H1 (cell line): Measurements from ENCODE around the gene CCDC40. TPM values are rescaled to one million over a fixed set of nuclear protein-coding genes. Genes with fewer than 3 reads are reported as not detected.

Experiments used
- KDM4A ChIP-seq: IDR thresholded peaks from one replicate; pipeline ENCODE4 v1.7.1; 2012; ENCODE audit warnings: low read depth, mild to moderate bottlenecking, moderate library complexity, low read length, inconsistent platforms; ENCODE audit not compliant: severe bottlenecking
- SIN3A ChIP-seq, 2 experiments: IDR thresholded peaks in 1 of 2; conservative IDR thresholded peaks in 1 of 2; 2 replicates each; pipeline ENCODE4 v1.6.1; 2011 to 2012; ENCODE audit warnings: low read length in 2 of 2, improper control_type of control experiment in 1 of 2, low read depth in 1 of 2, mild to moderate bottlenecking in 1 of 2
- YY1 ChIP-seq: IDR thresholded peaks from 2 replicates; pipeline ENCODE4 v1.6.1; 2011; ENCODE audit warnings: low read depth, mild to moderate bottlenecking, low read length
- polyA plus RNA-seq, 7 experiments: library from polyadenylated mRNA; depleted of rRNA in 3 of 7; stranded (reverse) in 5 of 7; unstranded in 2 of 7; fragments of >200 nt in 5 of 7; fragments of 200-250 nt in 2 of 7; gene quantifications; 1 replicate in 5 of 7; 2 replicates in 1 of 7; 4 replicates in 1 of 7; pipeline versions ENCODE4 v1.2.1 to v1.2.3, GENCODE V29; 2011 to 2013; ENCODE audit warnings: missing spikeins in 2 of 7, mixed read lengths in 2 of 7
- total RNA-seq: library from RNA; stranded (reverse); fragmentation: NEBNext Ultra II Directional; extraction: Animal tissue kit (Norgen Biotek cat#: 25700); gene quantifications from 2 replicates; pipeline ENCODE4 v1.2.1, GENCODE V29; 2021
- TF ChIP-seq, protein P1 (sequence below): IDR thresholded peaks from 2 replicates; pipeline ENCODE4 v1.6.1; 2012; ENCODE audit warnings: inconsistent platforms

CCDC40 gene
- total and polyA plus RNA-seq, 2 of the 8 experiments (the other 6 are each of a cell fraction or from before 2014, with no cell fraction given) = 4.1 to 11.5 TPM

DNA sequence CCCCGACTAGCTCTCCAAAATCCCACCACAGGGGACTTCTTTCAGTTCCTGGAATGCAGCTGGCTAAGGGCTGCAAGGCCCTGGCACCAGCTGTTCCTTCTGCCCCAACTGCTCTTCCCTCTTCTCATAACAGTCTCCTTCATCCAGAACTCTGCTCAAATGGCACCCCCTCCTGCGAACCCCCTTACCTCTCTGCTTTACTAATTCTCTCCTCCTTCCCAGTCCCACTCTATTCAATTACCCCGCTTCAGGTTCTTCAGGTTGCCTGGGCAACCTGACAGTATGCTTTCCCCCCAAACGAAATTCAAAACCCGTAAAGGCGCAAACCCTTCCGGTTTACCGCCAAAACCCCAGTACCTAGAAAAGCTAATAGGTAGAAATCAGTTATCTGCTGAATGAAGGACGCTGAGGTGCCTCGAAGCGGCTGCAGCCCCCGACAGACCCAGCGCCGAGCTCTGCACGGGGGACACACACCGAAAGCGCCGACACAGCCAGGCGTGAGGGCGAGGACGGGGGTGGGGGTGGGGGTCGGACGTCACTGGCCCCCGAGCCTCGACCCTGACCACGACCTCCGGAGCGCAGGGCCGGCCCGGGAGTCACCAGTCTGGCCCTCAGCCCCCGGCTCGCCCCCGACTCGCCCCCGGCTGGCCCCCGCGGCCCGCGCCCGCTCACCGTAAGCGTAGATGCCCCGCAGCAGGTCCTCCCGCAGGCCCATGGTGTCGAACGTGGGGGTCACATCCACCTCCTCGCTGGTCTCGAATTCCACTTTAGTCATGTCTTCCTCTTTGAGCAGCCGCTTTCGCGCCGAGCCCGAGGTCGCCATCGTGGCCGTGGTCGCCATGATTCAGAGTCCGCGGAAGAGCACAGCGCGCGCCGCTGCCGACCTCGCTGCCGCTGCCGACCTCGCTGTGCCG, 109.9 kb downstream of the CCDC40 start (continued):
- TF ChIP-seq KDM4A (peak; percentile 18), SIN3A (conservative IDR thresholded peaks at IDR 0.05 in 1 of 2, IDR thresholded peaks at IDR 0.05 in 1 of 2; ENCODE audit: low read depth in 1 of 2, low read length in 2 of 2) (peak; percentile 80 to 87; a peak in 3 of 4 replicates), YY1 (peak; percentile 60; the same call in 1 of the 2 replicates)
- TF ChIP-seq, protein P1, sequence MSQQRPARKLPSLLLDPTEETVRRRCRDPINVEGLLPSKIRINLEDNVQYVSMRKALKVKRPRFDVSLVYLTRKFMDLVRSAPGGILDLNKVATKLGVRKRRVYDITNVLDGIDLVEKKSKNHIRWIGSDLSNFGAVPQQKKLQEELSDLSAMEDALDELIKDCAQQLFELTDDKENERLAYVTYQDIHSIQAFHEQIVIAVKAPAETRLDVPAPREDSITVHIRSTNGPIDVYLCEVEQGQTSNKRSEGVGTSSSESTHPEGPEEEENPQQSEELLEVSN = peak; percentile 1; the same call in 1 of the 2 replicates
- TF ChIP-seq, all 59 proteins: peak for 9
